Type B pancreatic cell (in vitro differentiated cells): ENCODE results near the gene COL5A1. TPM values are rescaled to one million over a fixed set of nuclear protein-coding genes. Genes with fewer than 3 reads are reported as not detected.

Experiments used
- DNase-seq: peaks from one replicate; pipeline ENCODE4 v3.0.0; 2021; ENCODE audit warnings: mixed read lengths; ENCODE audit not compliant: unreplicated experiment; ENCODE audit errors: extremely low spot score
- H3K27ac Mint-ChIP-seq: 2 replicates; pipeline ENCODE4 v1.8.0; 2021; ENCODE audit warnings: mild to moderate bottlenecking, mixed read lengths
- H3K27me3 Mint-ChIP-seq: 2 replicates; pipeline ENCODE4 v1.8.0; 2021; ENCODE audit warnings: mixed read lengths
- H3K36me3 Mint-ChIP-seq: 2 replicates; pipeline ENCODE4 v1.8.0; 2021; ENCODE audit warnings: mixed read lengths
- H3K4me1 Mint-ChIP-seq: one replicate; pipeline ENCODE4 v1.8.0; 2021; ENCODE audit warnings: mixed read lengths; ENCODE audit not compliant: unreplicated experiment
- H3K4me3 Mint-ChIP-seq: 2 replicates; pipeline ENCODE4 v1.8.0; 2021; ENCODE audit warnings: mild to moderate bottlenecking, mixed read lengths
- H3K9me3 Mint-ChIP-seq: 2 replicates; pipeline ENCODE4 v1.8.0; 2021; ENCODE audit warnings: mixed read lengths
- CTCF ChIP-seq: fragments of 200-600 bp; sonication (generic); conservative IDR thresholded peaks from 2 replicates; pipeline ENCODE4 v1.5.0; 2021; ENCODE audit warnings: antibody characterized with exemption, mild to moderate bottlenecking
- total RNA-seq: library from RNA; stranded (reverse); gene quantifications from 2 replicates; pipeline ENCODE4 v1.2.1, GENCODE V29; 2021; ENCODE audit warnings: low replicate concordance

COL5A1 gene
- total RNA-seq, 1 donor from 2014 or later: 112 TPM

GRCh38 chr9:134759913-134760312 is 118.3 kb downstream of the COL5A1 start:
- Mint-ChIP-seq H3K4me3 (no peak overlapping the region), H3K27ac (no peak overlapping the region), H3K4me1 (no peaks in the 10 kb centered on the region), H3K36me3 (no peaks in the 10 kb centered on the region), H3K27me3 (peaks cover 4% of the 10 kb centered on the region), H3K9me3 (no peaks in the 10 kb centered on the region)
- no peak for DNase-seq
- TF ChIP-seq CTCF: no peak

GRCh38 chr9:134760750-134761420 is 119.3 kb downstream of the COL5A1 start:
- no peak for TF ChIP-seq CTCF
- no peak for DNase-seq
- Mint-ChIP-seq H3K27me3 (peaks cover 4% of the 10 kb centered on the region), H3K27ac (no peak overlapping the region), H3K4me1 (no peaks in the 10 kb centered on the region), H3K36me3 (no peaks in the 10 kb centered on the region), H3K4me3 (no peak overlapping the region), H3K9me3 (no peaks in the 10 kb centered on the region)

GRCh38 chr9:134764473-134765269 is 123.1 kb downstream of the COL5A1 start:
- DNase-seq: no peak
- Mint-ChIP-seq H3K9me3 (no peaks in the 10 kb centered on the region), H3K36me3 (no peaks in the 10 kb centered on the region), H3K4me1 (no peaks in the 10 kb centered on the region), H3K4me3 (no peak overlapping the region), H3K27ac (no peak overlapping the region), H3K27me3 (peaks cover 4% of the 10 kb centered on the region)
- no peak for TF ChIP-seq CTCF

- H3K4me3 Mint-ChIP-seq: no peak overlapping the region
- no peak for TF ChIP-seq CTCF
- H3K36me3 Mint-ChIP-seq: no peaks in the 10 kb centered on the region
- no peaks in the 10 kb centered on the region for H3K4me1 Mint-ChIP-seq
- peaks cover 4% of the 10 kb centered on the region for H3K27me3 Mint-ChIP-seq
- no peak for DNase-seq
- no peaks in the 10 kb centered on the region for H3K9me3 Mint-ChIP-seq
- no peak overlapping the region for H3K27ac Mint-ChIP-seq
Measured at GRCh38 chr9:134765785-134766184, 124.2 kb downstream of the COL5A1 start.

- TF ChIP-seq CTCF: no peak
Measured at GRCh38 chr9:134766587-134766986, 125.0 kb downstream of the COL5A1 start.

More at GRCh38 chr9:134766587-134766986, 125.0 kb downstream of the COL5A1 start:
- no peaks in the 10 kb centered on the region for H3K4me1 Mint-ChIP-seq
- no peaks in the 10 kb centered on the region for H3K9me3 Mint-ChIP-seq
- no peak for DNase-seq
- H3K4me3 Mint-ChIP-seq: no peak overlapping the region
- H3K27me3 Mint-ChIP-seq: peaks cover 4% of the 10 kb centered on the region
- no peaks in the 10 kb centered on the region for H3K36me3 Mint-ChIP-seq
- H3K27ac Mint-ChIP-seq: no peak overlapping the region
